IPS-NIHi11 (cell line): Measurements from ENCODE around the gene KIF12.
"Not testable (repeated sequence)": the region's sequence is repeated elsewhere in the genome, so short reads cannot be mapped to it uniquely, and the experiment has no call there.

ENCODE experiments used
- DNase-seq: peaks from one replicate; pipeline ENCODE4 v3.0.0; 2012; ENCODE audit warnings: mixed read lengths, low spot score

The KIF12 gene

DNA sequence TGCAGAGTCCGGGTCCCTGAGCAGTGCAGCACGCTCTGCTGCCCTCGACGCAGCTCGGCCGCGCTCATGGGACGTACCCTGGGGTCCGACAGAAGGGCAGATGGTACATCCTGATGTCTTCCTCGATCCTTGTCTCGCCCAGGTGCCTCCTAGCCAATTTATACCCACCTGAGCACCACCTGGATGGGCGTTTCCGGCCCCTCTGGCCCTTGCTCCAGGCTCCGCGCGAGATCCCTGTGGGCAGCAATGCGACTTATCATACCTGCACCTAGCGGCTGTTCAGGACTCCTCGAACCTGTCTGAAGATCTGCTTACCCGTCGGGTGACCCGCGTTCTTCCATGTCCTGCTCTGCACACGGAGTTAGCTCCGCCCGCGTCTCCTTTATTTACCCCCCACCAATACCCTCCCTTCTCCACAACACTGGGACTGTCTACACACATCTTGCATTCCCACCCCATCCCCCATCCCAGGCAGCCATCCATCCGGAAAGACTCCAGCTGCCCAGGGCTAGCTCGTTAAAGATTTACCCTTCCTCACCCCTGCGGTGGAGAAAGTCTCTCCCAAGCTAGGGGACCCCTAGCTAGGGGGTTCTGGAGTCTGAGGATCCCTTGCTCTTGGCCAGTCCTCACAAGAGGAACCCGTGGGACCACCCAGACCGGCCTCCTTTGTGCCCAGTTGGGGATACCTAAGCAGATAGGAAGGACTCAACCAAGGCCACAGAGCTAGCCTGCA, at the start of gene KIF12:
Gene KIF12, minus strand, starts transcription at position 357 of the 733 bp plus-strand sequence. Its CDS starts 16 bp downstream, at position 341.
- DNase-seq, result no peak

DNA sequence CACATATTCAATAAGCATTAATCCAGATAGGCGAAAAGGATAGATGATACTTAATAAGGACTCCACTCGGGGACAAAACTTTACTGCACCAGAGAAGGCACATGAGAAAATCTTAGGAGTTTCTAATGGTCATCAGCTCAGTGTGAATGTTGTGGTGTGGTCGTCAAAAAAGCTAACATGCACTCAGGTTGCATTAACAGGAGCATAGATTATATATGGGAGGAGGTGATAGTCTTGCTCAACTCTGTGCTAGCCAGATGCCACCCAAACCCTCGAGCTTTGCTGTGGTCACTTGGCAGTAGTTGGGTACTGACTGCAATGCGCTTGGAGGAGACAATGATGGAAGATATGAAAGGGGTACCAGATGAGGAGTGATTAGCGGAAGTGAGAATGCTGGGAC, 47.6 kb upstream of the KIF12 start:
- DNase-seq, result no peak

DNA sequence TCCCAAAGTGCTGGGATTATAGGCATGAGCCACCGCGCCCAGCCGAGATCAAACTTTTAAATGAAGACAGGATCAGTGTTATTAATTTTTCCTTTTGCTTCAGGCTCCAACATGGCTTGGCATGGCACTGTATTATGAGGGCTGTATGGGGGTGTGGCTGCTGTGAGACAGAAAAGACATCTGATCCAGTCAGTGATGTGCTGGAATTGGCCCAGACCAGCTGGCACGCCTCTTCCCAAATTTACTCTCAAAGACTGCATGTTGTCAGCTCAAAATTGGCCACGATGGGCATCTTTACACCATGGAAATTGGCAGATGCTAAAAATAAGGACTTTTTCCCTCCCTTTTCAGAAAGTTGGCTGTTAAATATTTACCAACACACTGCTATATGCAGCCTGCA, 44.1 kb upstream of the KIF12 start:
- no peak for DNase-seq

DNA sequence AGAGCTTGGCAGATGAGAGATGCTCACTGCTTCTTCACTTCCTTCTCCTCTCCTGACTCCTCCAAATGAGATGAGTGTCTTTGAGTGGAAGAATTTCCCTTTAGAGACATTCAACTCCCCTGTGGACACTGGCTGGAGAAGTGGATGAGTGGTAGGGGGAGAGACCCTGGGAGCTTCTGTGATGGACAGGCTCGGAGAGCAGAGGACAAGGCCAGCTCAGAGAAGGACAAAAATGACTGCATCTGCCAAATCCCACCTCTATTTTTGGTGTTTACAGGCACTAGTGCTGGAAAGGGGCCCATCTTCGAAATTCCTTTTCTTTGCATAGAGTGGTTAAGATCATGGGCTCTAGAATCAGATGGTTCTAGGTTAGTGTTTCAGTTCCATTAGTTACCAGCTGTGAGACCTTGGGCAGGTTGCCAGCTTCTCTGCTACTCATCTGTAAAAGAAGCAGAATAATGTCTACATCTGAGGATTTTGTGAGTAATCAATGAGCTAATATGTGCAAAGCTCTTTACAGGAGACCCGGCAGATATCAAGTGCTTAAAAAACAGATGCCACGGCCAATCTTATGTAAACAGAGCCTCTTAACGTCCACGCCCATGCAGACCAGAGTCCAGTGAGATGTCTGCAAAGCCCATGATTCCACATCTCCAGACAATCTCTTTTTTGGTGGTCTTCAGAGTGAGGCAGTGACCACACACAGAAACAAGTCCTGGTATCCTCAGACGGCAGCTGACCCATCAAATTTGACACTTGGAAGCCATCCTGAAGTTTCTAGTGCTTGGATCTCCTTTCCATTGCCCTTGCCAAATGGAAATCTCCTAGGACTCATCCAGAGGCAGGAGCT, 42.7 kb upstream of the KIF12 start:
- no peak for DNase-seq

DNA sequence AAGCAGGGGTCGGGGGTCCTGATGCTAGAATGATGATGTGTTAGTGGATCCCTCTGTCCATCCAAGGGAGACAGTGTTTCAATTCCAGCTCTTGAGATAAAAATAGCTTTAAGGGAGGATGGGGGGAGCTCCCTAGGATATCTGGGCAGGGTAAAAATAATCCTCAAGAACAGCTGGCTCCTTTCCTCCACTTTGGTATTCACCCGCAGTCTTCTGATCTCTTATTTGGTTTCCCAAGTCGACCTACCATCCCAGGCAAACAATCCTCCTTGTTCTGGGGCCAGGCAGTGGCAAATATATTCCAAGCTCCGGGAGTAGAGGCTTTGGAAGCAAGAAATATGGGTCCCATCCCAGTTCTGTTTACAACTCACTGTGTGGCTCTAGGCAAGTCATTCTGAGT, 41.8 kb upstream of the KIF12 start:
- DNase-seq, result no peak

DNA sequence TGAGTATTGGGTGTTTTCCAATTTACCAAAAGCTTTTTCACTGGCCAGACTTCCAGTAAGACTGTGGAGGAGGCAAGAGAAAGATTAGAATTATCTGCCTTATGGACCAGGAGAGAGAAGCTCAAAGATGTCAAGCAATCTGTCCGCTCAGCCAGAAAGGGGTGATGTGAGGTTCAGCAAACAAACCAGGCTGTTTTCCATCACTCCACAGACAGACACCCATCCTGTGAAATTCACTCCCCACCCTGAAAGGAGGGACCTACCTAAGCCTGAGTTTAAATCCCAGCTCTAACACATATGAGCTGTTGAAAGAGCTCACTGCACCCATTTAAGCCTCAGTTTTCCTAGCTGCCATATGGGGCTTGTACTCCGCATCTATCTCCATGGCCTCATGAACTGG, 41.3 kb upstream of the KIF12 start:
- DNase-seq, result no peak

DNA sequence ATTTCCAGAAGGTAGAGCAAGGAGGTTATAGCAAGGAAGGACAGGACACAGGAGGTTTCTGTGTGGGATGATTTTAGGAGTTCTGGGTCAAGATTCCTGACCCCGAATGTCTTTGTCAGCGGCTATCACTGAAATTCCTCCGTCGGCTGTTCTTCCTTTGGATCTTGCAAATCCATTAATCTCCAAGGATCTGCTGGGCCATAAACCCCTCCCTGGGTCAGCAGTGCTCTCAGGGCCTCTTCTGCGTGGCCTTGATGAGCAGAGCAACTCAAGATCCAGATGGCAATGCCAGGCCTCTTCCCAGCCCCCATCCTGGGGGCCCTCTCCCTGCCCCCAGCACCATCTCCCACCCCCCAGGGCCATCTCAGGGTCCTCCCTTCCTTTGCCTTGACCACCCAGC, 40.0 kb upstream of the KIF12 start:
- no peak for DNase-seq

DNA sequence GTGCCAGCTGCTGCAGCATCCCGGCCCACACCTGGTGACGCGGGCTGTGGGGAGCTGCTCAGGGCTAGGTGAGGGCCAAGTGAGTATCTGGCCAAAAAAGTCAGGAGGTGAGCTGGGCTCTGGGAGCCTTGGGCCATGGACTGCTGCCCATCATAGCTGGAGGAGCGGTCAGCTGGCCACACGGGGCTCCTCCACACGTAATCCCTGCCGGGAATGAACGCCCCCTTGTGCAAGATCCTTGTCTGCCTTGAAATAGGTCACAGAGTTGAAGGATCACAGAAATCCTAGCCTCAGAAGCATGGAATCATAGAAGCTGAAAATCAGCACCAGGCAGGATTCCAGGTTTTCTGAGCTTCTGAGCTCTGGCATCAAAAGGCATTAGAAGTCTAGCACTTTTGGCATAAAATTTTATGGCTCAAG, 39.5 kb upstream of the KIF12 start:
- DNase-seq, result no peak

DNA sequence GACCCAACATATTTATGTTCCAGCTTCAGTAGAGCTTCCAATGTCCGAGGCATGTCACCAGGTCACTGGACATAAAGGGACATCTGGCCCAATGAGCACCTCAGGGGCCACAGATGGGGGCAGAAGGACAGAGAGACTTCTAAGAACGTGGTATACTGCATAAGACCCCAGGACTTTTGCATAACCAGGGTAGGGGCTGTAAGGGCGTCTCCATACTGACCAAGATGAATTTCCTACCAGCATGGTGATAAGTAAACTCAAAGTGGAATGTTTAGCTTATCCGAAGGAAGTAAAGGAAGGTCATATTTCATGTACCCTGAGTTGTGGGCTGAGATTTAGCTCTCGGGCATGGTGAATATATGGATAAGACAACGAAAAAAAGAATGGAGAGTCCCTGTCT, 38.7 kb upstream of the KIF12 start:
- DNase-seq, result no peak

DNA sequence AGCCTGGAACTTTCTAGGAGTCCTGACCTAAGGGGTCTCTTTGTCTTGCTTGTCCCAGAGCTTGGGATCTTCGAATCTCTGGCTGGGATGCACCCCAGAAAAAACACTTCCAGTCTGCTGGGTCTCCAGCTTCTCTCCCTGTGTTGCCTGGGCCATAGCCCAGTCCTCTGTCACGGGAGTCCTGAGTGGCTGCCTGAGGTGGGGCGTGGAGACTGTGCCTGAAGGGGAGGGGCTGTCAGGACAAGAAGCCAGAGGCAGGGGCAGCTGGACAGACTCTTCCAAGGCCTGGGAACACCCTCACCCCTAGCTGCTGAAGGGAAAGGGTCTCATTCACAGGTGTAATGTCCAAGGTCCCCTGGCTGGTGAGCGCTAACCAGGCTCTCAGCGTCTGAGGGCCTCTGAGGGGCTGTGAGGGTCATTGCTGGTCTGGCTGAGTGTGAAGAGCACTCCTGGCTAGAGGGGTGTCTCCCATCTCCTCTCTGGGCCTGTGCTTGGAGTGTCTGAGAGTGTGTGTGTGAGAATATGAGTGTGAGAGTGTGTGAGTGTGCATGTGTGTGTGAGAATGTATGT, 35.8 kb upstream of the KIF12 start:
- DNase-seq, result no peak

DNA sequence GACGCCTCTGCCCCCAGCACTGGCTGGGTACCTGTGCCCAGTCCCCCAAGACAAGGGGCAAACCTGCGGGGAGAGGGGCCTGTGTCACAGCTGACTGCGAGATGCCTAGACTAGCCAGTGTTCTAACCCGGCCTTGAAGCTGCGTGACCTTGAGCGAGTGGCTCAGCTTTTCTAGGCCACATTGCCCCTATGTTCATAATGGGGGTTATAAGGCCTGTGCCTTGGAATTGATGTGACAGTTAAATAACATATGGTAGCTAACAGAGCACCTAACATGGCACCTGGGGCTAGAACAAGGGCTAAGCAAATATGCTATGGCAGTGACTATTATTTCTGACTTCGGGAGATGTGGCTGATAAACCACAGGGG, 33.4 kb upstream of the KIF12 start:
- no peak for DNase-seq

DNA sequence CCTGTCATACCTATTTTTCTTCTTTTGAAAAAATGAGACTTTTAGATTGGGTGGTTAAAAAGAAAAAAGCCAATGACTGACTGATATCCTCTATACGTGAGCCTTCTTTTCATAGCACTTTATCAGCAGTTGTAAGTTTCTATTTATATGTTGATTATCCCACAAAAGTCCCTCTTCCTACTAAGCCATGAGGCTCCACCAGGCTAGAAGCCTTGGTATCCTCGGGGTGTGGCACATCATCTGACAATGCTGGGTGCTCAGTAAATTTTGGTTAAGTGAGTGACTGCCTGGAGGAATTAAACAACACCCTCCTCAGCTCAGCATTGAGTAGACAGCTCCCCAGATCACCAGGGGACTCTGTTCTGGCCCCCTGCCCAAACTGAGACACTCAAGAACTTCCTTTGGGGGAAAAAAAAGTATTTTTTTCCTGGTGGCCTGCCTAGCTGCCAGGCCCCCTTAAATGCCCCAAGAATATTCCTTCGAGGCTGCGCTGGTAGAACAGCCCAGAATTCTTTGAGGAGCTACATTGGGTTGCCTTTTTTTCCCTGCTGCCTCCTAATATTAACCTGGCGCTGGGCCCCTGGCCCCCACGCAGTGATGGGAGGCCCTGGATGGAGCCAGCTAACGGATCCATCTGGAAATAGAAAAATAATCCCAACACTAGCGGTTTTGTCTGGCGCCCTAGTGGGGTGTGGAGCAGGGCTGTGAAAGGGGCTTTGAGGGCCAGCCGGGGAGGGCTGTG, 32.9 kb upstream of the KIF12 start:
- DNase-seq, result no peak

DNA sequence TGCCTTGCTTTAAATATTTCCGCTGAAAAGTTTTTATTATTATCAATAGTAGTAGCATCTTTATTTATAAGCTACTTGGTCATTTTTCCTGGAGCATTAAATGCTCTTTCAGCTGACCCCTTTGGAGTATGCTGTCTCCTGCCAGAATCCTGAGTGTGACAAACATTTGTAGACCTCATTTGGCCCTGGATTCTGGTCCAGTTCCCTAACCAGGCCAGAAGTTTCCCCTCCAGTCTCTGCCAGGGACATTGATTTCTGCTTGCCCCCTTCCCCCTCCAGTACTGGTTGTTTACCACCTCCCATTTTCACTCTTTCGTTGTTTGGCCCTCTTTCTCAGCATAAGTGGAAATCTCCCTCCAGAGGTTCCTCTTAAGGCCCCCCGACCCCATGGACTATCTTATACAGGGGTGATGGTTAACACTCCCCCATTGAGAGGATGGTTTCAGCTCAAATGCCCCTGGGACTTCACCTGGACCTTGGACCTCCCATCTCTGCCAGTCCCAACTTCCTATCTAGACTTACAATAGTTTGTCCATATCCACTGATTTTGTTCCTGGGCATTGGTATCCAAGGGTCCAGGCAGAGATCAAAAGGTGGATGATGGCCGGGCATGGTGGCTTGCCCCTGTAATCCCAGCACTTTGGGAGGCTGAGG, 31.7 kb upstream of the KIF12 start:
- DNase-seq, result no peak

DNA sequence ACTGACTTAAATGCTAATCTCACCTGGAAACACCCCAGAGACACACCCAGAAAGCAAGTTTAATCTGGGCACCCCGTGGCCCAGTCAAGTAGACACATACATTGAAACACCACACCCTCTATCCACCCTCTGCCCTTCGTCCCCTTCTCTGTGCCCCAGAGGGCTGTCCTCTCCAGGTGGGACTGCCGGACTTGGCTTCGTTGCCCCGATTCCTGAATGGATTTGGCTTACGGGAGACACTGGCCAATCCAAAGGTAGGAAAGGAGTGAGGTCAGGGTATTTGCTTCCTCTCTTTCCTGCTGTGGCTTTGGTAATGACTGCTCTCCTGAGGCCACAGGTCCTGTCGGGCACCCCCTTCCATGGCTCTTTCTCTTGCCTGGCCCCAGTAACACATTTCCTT, 31.0 kb upstream of the KIF12 start:
- no peak for DNase-seq

DNA sequence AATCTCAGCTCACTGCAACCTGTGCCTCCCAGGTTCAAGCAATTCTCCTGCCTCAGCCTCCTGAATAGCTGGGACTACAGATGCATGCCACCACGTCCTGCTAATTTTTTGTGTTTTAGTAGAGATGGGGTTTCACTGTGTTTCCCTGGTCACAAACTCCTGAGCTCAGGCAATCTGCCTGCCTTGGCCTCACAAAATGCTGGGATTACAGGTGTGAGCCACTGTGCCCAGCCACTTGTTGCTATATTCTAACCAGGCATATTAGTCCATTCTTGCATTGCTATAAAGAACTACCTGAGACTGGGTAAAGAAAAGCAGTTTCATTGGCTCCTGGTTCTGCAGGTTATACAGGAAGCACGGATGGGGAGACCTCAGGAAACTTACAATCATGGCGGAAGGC, 29.7 kb upstream of the KIF12 start:
- DNase-seq, result not testable (repeated sequence)

DNA sequence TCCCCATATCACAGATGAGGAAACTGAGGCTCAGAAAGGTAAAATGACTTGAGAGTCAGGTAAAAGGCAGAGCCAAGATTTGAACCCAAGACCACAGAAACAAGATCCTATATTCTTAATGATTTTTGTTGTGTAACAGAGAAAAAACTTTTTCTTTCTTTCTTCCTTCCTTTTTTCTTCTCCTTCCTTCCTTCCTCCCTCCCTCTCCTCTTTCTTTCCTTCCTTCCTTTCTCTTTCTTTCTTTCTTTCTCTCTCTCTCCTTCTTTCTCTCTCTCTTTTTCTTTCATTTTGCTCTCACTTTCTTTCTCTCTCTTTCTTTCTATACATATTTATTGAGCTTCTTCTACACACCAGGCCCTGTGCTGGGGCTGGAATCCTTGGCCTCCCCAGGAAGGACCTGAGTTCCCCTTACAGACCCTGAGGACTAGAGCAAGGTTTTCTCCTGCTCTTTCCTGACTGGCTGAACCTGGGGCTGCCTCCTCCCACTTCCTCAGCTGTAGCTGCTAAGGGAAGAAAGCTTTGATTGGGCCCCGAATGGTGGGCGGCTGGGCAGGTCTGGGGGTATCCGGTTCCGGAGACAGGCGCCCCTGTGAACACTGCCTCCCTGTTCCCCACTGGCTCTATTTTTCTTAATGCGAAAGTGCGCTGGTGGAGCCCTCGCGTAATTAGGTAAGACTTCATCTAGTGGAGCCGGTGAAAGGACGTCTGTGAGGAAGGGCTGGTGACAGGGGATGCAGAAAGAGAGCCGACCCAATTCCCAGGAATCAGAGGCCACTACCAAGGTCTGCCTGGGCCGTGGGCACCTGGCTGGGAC, 27.4 kb upstream of the KIF12 start:
- DNase-seq, result no peak

DNA sequence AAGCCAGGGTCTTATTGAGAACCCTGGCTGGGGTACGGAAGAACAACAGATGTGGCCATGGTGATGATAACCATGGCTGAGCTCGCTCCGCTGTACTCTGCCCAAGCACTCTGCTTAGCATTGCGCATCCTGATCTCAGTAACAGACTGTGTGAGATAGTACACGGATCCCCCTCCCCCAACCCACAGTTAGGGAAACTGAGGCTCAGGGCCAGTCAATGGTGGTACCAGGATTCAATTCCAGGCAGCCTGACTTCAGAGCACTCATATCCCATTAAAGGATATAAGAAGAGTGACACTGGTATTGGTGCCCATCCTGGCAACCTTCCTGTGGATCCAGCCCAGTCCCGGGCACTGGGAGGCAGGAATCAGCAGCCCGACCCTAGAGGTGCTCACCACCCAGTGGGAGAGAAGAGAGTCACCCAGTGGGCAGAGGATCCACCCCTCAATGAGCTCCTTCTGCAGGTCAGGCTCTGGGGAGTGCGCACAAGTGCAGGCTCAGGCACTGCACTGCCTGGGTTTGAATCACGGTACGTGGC, 26.5 kb upstream of the KIF12 start:
- DNase-seq, result no peak

DNA sequence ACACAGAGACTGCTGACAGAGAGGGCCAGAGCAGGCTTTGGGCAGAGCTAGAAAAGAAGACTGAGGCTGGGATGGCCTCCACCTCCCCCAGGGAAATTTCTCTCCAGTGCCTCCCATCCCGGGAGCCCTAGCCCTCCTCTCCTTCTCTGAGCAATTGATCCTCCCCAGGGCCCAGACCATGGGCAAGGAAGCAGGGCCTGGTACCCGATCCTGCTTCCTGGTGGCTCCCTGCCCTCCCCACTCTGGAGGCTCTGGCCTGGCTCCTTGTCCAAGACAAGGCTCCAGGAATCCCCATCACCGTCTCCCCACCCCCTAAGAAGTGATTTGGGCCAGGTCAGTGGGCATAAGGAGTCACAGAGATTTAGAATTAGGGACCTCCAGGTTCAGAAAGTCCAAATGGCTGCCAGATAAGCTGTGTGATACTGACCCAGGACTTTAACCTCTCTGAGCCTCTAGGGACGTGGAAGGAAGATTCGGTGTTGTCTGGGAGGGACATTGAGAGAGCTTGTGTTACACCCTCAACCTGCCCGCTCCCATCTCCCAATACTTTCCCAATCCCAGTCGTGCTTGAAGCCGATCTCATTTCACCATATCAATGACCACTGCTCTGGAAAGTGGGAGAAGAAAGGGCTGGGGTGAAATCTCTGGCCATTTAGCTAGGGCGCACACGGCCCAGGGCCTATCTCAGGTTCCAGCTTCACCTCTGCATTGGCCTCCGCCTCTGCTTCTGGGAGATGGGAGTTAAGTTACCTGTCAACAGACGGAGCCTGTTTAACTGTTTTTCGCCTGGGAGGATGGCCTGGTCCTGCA, 25.8 kb upstream of the KIF12 start:
- DNase-seq, result no peak

DNA sequence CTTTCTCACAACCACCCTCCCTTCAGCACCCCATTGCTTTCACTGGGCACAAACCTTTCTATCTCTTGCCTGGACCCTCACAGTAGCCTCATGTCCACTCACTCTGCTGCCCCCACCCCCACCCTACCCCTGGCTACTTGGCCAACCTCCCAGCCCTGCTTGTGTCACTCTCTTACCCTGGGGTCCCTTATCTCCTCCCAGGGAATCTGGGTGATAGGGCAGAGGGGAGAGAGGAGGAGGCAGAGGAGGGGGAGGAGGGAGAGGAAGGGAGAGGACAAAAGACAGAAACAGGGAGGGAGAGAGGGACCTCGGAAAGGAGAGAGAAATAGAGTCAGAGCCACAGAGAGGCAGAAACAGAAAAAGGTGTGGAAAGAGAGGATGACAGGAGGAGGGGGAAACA, 25.0 kb upstream of the KIF12 start:
- no peak for DNase-seq
